Measurements from ENCODE around the gene IL15RA.

DNA sequence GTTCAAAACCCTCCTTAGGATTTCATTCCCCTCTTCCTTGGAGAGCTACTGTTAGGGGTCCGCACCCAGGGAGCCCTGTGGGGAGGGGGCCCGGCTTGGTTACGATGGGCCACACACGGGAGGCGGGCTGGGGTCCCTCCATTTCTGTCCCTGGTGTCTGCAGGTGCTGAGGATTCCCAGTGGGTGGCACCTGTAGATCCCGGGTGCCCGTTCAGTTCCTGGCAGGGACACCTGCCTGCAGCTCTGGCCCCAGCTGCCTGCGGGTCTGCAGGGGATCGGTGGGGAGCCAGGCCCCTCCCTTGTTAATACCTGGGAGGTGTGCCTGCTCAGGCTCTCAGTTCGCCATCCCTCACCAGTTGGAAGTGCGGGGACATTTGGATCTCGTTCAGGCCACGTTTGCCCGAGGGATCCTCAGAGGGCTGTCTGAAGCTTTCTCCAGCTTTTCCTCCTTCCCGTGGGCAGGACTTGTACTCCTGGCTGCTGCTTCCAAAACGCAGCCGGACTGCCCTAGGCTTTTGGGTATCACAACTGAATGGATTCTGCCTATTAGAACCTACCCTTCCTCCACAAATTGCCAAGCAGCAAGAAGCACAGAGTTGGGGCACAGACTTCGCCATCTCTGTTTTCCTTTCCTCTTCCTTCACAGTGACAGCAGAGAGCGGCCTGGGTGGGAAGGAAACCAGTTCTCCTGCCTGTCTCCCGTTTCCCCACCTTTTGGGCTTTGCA is 22.3 kb upstream of the IL15RA start:
- TF ChIP-seq CTCF (IDR thresholded peaks at IDR 0.05; ENCODE audit: insufficient read depth, low read depth, low read length) (no peak), EZH2 (IDR thresholded peaks at IDR 0.05; ENCODE audit: insufficient read depth, low read length) (no peak)
